Esophagus muscularis mucosa (tissue), 4 donors: Measurements from ENCODE around the gene MASP1. TPM values are rescaled to one million over a fixed set of nuclear protein-coding genes. Genes with fewer than 3 reads are reported as not detected.

ENCODE experiments used
- DNase-seq: peaks from one replicate; pipeline ENCODE4 v3.0.0-alpha.2; 2017; ENCODE audit errors: extremely low spot score
- H3K27ac ChIP-seq, 4 donors: fragments of 200-600 bp; sonication (generic); replicated peaks in 1 of 4; 1 replicate in 3 of 4; 2 replicates in 1 of 4; pipeline ENCODE4 v1.5.1; 2016 to 2019; ENCODE audit warnings: mild to moderate bottlenecking in 1 of 4
- H3K27me3 ChIP-seq, 4 donors: fragments of 200-600 bp; sonication (generic); one replicate each; pipeline versions ENCODE4 v1.5.1 to v1.6.0; 2016 to 2019
- H3K36me3 ChIP-seq, 4 donors: fragments of 200-600 bp; sonication (generic); one replicate each; pipeline ENCODE4 v1.5.1; 2016 to 2019
- H3K4me1 ChIP-seq, 4 donors: fragments of 200-600 bp; sonication (generic); one replicate each; pipeline ENCODE4 v1.5.1; 2016 to 2019
- H3K4me3 ChIP-seq, 4 donors: fragments of 200-600 bp; sonication (generic); 1 replicate in 2 of 4; 2 replicates in 2 of 4; pipeline ENCODE4 v1.5.1; 2016 to 2019; ENCODE audit warnings: mild to moderate bottlenecking in 4 of 4, moderate library complexity in 1 of 4
- H3K9me3 ChIP-seq, 4 donors: fragments of 200-600 bp; sonication (generic); 1 replicate in 3 of 4; 2 replicates in 1 of 4; pipeline ENCODE4 v1.5.1; 2016 to 2019
- CTCF ChIP-seq, 3 experiments: fragments of 200-600 bp in 2 of 3; fragments of 450-650 bp in 1 of 3; sonication (generic) in 2 of 3; IDR thresholded peaks; one replicate each; pipeline ENCODE4 v1.5.1; 2017 to 2019; ENCODE audit warnings: antibody characterized with exemption in 3 of 3, mild to moderate bottlenecking in 2 of 3, moderate library complexity in 1 of 3
- EP300 ChIP-seq: sonication (generic); formaldehyde crosslinking; IDR thresholded peaks from one replicate; pipeline ENCODE4 v1.6.1; 2017; ENCODE audit warnings: antibody characterized with exemption
- POLR2A ChIP-seq: fragments of 450-650 bp; IDR thresholded peaks from one replicate; pipeline ENCODE4 v1.6.1; 2017; ENCODE audit warnings: antibody characterized with exemption, moderate library complexity, mild to moderate bottlenecking, low read depth
- POLR2AphosphoS5 ChIP-seq, 2 donors: sonication (generic); formaldehyde crosslinking; IDR thresholded peaks; one replicate each; pipeline ENCODE4 v1.6.1; 2017; ENCODE audit warnings: antibody characterized with exemption in 2 of 2
- WGBS: methylation state at CpG from one replicate; pipeline ENCODE4 v1.1.5; 2018; 5-methylcytosine and 5-hydroxymethylcytosine counted together
- intact Hi-C: fragments of 100-400 bp; cut with DNase I; formaldehyde crosslinking; loops from one replicate; pipeline ENCODE4 v1.15.1; 2023
- total RNA-seq, 4 donors: library from RNA; depleted of rRNA; stranded (reverse); fragments of >200 nt; gene quantifications; one replicate each; pipeline versions ENCODE4 v1.1.0 to v1.2.1, GENCODE V29; 2016

Gene MASP1
- total RNA-seq, 4 donors from 2014 or later: 0.66 to 3.5 (median 2.1) TPM

GRCh38 chr3:187319699-187320302 is 28.3 kb upstream of the MASP1 start:
- peak; percentile 51 to 69 (median 52) for TF ChIP-seq CTCF (IDR thresholded peaks at IDR 0.05)
- TF ChIP-seq POLR2AphosphoS5 (IDR thresholded peaks at IDR 0.05): no peak
- no peak for TF ChIP-seq POLR2A
- TF ChIP-seq EP300: no peak
- no peak overlapping the region for H3K27ac ChIP-seq
- DNase-seq: no peak

GRCh38 chr3:187318819-187319616 is 27.5 kb upstream of the MASP1 start:
- Histone ChIP-seq H3K9me3 (no peaks in the 10 kb centered on the region), H3K4me1 (peaks cover 4 to 16% (median 12%) of the 10 kb centered on the region in 4 donors), H3K27ac (no peak overlapping the region), H3K4me3 (peak overlapping the region; percentile 27 to 47 (median 34)), H3K36me3 (no peaks in the 10 kb centered on the region), H3K27me3 (peaks cover 0 to 14% (median 2%) of the 10 kb centered on the region in 4 donors)
- intact Hi-C loops: loop anchor here (1.0 to 5.0 kb wide), 3 partner anchors 102 to 396 kb away; no protein-coding TSS in a partner anchor
- DNase-seq: no peak
- TF ChIP-seq POLR2A (no peak), EP300 (no peak), POLR2AphosphoS5 (IDR thresholded peaks at IDR 0.05) (no peak), CTCF (IDR thresholded peaks at IDR 0.05) (peak; percentile 84 to 85 (median 85))
- WGBS: 15% methylated on average over 13 of the region's 13 CpGs

More at GRCh38 chr3:187319699-187320302, 28.3 kb upstream of the MASP1 start:
- Histone ChIP-seq H3K9me3 (no peaks in the 10 kb centered on the region), H3K36me3 (no peaks in the 10 kb centered on the region), H3K27me3 (peaks cover 0 to 16% (median 0%) of the 10 kb centered on the region in 4 donors), H3K4me3 (peak overlapping the region in 1 of 4 donors; percentile 37), H3K4me1 (peaks cover 0 to 16% (median 10%) of the 10 kb centered on the region in 4 donors)
- 54% methylated on average over 7 of the region's 7 CpGs for WGBS
- intact Hi-C loops: loop anchor here (1.0 to 5.0 kb wide), 3 partner anchors 102 to 395 kb away; no protein-coding TSS in a partner anchor

DNA sequence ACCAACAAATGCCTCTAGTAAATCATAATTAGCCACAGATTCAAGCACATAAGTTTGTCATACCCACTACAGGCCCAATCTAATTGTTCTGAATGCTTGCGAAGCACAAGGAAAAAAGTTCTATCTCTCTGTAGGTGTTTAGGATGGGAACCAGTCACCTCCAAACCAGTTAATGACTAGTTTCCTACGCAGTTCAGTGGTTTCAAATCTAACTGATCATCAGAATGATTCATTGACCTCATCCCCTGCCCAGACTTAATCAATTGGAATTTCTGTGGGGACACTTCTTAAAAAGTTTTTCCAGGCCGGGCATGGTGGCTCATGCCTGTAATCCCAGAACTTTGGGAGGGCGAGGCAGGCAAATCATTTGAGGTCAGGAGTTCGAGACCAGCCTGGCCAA is 24.3 kb upstream of the MASP1 start:
- Histone ChIP-seq H3K27ac (no peak overlapping the region), H3K27me3 (peaks cover 0 to 4% (median under 1%) of the 10 kb centered on the region in 4 donors), H3K9me3 (no peaks in the 10 kb centered on the region), H3K4me3 (no peak overlapping the region), H3K36me3 (no peaks in the 10 kb centered on the region), H3K4me1 (peaks cover 8 to 25% (median 15%) of the 10 kb centered on the region in 4 donors)
- intact Hi-C loops: loop anchor here (5.0 kb wide), 1 partner anchor 99 kb away; no protein-coding TSS in a partner anchor
- WGBS: 97% methylated on average over 5 of the region's 5 CpGs
- no peak for TF ChIP-seq EP300
- no peak for DNase-seq

DNA sequence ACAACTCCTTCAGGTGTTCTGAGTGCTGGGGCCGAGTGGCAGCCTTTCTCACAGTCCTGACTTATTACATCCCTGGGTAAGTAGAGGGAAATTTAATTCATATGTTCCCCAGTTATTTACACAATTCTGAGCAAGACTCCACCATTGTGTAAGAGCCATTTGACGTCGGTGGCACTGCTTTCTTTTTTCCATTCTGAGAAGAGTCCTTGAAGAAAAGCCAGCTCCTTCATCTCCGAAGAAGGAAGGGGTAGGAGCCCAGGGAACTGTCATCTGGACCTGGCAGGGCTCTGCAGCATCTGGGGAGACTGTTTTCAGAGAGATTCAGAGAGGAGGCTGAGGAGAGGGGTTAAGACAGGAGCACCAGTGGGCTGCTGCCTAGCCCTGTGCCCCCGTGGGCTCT is 22.6 kb upstream of the MASP1 start:
- no peak for DNase-seq
- H3K27me3 ChIP-seq: peaks cover 0 to 4% (median 0%) of the 10 kb centered on the region in 4 donors
- no peak overlapping the region for H3K27ac ChIP-seq
- peaks cover 3 to 22% (median 10%) of the 10 kb centered on the region in 4 donors for H3K4me1 ChIP-seq
- no peaks in the 10 kb centered on the region for H3K9me3 ChIP-seq
- WGBS: 72% methylated on average over 4 of the region's 5 CpGs
- intact Hi-C loops: no loop called here
- TF ChIP-seq CTCF (IDR thresholded peaks at IDR 0.05) (no peak), POLR2A (no peak), POLR2AphosphoS5 (IDR thresholded peaks at IDR 0.05) (no peak), EP300 (no peak)
- H3K36me3 ChIP-seq: no peaks in the 10 kb centered on the region
- H3K4me3 ChIP-seq: no peak overlapping the region

GRCh38 chr3:187310954-187311470 is 19.5 kb upstream of the MASP1 start:
- Histone ChIP-seq H3K36me3 (no peaks in the 10 kb centered on the region), H3K27me3 (peaks cover 0 to 4% (median 0%) of the 10 kb centered on the region in 4 donors), H3K4me1 (peaks cover 0 to 17% (median 7%) of the 10 kb centered on the region in 4 donors), H3K4me3 (no peak overlapping the region), H3K9me3 (no peaks in the 10 kb centered on the region), H3K27ac (peak overlapping the region in 3 of 4 donors; percentile 21 to 44 (median 25))
- no peak for DNase-seq
- intact Hi-C loops: no loop called here
- 80% methylated on average over 2 of the region's 2 CpGs for WGBS
- TF ChIP-seq POLR2AphosphoS5 (IDR thresholded peaks at IDR 0.05): no peak
- TF ChIP-seq EP300: no peak
- TF ChIP-seq CTCF (IDR thresholded peaks at IDR 0.05): no peak
- TF ChIP-seq POLR2A: no peak
